T-cell (primary cell): ENCODE measurements around the gene TIAM2. TPM values are rescaled to one million over a fixed set of nuclear protein-coding genes. Genes with fewer than 3 reads are reported as not detected.

Source experiments
- ATAC-seq, 4 experiments: fragments of 200-7000 bp in 3 of 4; fragments of 150-1000 bp in 1 of 4; cut with Tn5 transposase; replicated peaks in 1 of 4; 1 replicate in 3 of 4; 2 replicates in 1 of 4; pipeline ENCODE4 v1.10.0; 2021; ENCODE audit warnings: moderate library complexity in 3 of 4, mild to moderate bottlenecking in 2 of 4, moderate number of reproducible peaks in 1 of 4
- CTCF ChIA-PET, 2 donors: fragments of 300-600 bp; sonication (Branson Sonifier 250); formaldehyde crosslinking; loops; one replicate each; lab custom pipeline; 2022; ENCODE audit warnings: antibody characterized with exemption in 2 of 2; lab: Charles Lee
- POLR2A ChIA-PET, 2 donors: fragments of 300-600 bp; sonication (Branson Sonifier 250); formaldehyde crosslinking; loops; one replicate each; lab custom pipeline; 2022; ENCODE audit warnings: antibody characterized with exemption in 2 of 2; lab: Charles Lee
- DNase-seq, 35 experiments: peaks; one replicate each; pipeline versions ENCODE4 v3.0.0 to v3.0.0-alpha.2; 2013 to 2023
- H3K27ac ChIP-seq: one replicate; pipeline ENCODE4 v1.5.1; 2013; ENCODE audit warnings: low read length
- H3K27me3 ChIP-seq, 2 experiments: replicated peaks in 1 of 2; 1 replicate in 1 of 2; 2 replicates in 1 of 2; pipeline versions ENCODE4 v1.6.1 to v1.7.0; 2013; ENCODE audit warnings: low read length in 1 of 2, mixed read lengths in 1 of 2; ENCODE audit not compliant: control insufficient read depth in 2 of 2, insufficient read depth in 2 of 2; ENCODE audit errors: extremely low read depth in 1 of 2
- H3K36me3 ChIP-seq, 2 donors: 1 replicate in 1 of 2; 2 replicates in 1 of 2; pipeline versions ENCODE4 v1.6.1 to v1.7.0; 2013; ENCODE audit warnings: low read length in 1 of 2; ENCODE audit not compliant: control insufficient read depth in 2 of 2, insufficient read depth in 1 of 2; ENCODE audit errors: extremely low read depth in 1 of 2
- H3K4me1 ChIP-seq, 2 experiments: 1 replicate in 1 of 2; 2 replicates in 1 of 2; pipeline versions ENCODE4 v1.6.1 to v1.7.0; 2013; ENCODE audit warnings: low read length in 2 of 2, mixed read lengths in 1 of 2; ENCODE audit not compliant: insufficient read depth in 2 of 2, control insufficient read depth in 1 of 2; ENCODE audit errors: extremely low read depth in 1 of 2
- H3K4me3 ChIP-seq, 2 donors: 1 replicate in 1 of 2; 2 replicates in 1 of 2; pipeline versions ENCODE4 v1.5.1 to v1.7.0; 2013; ENCODE audit warnings: mild to moderate bottlenecking in 2 of 2, low read length in 1 of 2, moderate library complexity in 1 of 2; ENCODE audit not compliant: control insufficient read depth in 1 of 2; ENCODE audit errors: extremely low read depth in 1 of 2
- H3K9me3 ChIP-seq: 2 replicates; pipeline ENCODE4 v1.7.0; 2013
- H3K27ac Mint-ChIP-seq, 2 donors: one replicate each; pipeline ENCODE4 v1.8.0; 2020 to 2021; ENCODE audit warnings: mild to moderate bottlenecking in 2 of 2, mixed read lengths in 2 of 2
- H3K27me3 Mint-ChIP-seq, 2 donors: one replicate each; pipeline ENCODE4 v1.8.0; 2021 to 2022; ENCODE audit warnings: mixed read lengths in 2 of 2
- H3K36me3 Mint-ChIP-seq: one replicate; pipeline ENCODE4 v1.8.0; 2021; ENCODE audit warnings: mixed read lengths
- H3K4me1 Mint-ChIP-seq, 3 donors: one replicate each; pipeline ENCODE4 v1.8.0; 2020 to 2022; ENCODE audit warnings: mixed read lengths in 3 of 3, mild to moderate bottlenecking in 1 of 3
- H3K4me3 Mint-ChIP-seq, 3 donors: one replicate each; pipeline ENCODE4 v1.8.0; 2020 to 2022; ENCODE audit warnings: mild to moderate bottlenecking in 3 of 3, mixed read lengths in 3 of 3, moderate library complexity in 3 of 3
- H3K9me3 Mint-ChIP-seq, 3 donors: one replicate each; pipeline ENCODE4 v1.8.0; 2020 to 2022; ENCODE audit warnings: mixed read lengths in 3 of 3
- WGBS: methylation state at CpG from one replicate; pipeline ENCODE4 v1.1.5; 2013; ENCODE audit warnings: missing lambda C conversion rate; ENCODE audit not compliant: insufficient coverage; 5-methylcytosine and 5-hydroxymethylcytosine counted together
- total RNA-seq, 35 experiments: library from RNA in 6 of 35; stranded (reverse) in 6 of 35; fragments of 120-200 nt in 1 of 35; gene quantifications; one replicate each; pipeline versions ENCODE4 v1.2.1 to v1.2.4 and lab custom pipeline; 2013 to 2026

Gene TIAM2
- total RNA-seq, 5 donors from 2014 or later (not counting 1 experiment from before 2014, with no cell fraction given), result 4.6 to 7.1 (median 6.8) TPM

GRCh38 chr6:155141002-155141401 lies 145.9 kb downstream of the TIAM2 start:
- ChIA-PET POLR2A (no interaction called here), CTCF (no interaction called here)
- Mint-ChIP-seq H3K4me1 (peaks cover 22 to 29% (median 23%) of the 10 kb centered on the region in 3 donors), H3K9me3 (no peaks in the 10 kb centered on the region), H3K36me3 (no peaks in the 10 kb centered on the region), H3K27me3 (no peaks in the 10 kb centered on the region), H3K4me3 (no peak overlapping the region), H3K27ac (peak overlapping the region in 1 of 2 donors; percentile 28)
- Histone ChIP-seq H3K4me1 (peaks cover 9 to 12% of the 10 kb centered on the region in 2 experiments), H3K4me3 (no peak overlapping the region), H3K9me3 (no peaks in the 10 kb centered on the region), H3K36me3 (no peaks in the 10 kb centered on the region), H3K27me3 (no peaks in the 10 kb centered on the region), H3K27ac (no peak overlapping the region)
- WGBS, result no CpG with 5 or more reads among the region's 1 CpG
- DNase-seq (no peak), ATAC-seq (no peak)

GRCh38 chr6:155141512-155141911 lies 146.4 kb downstream of the TIAM2 start:
- ATAC-seq, result no peak
- POLR2A ChIA-PET, result no interaction called here

GRCh38 chr6:155142168-155143028 lies 147.3 kb downstream of the TIAM2 start:
- DNase-seq (no peak), ATAC-seq (no peak)
- POLR2A ChIA-PET, result no interaction called here
- WGBS, result 86% methylated on average over 8 of the region's 13 CpGs
- Mint-ChIP-seq H3K27ac (peak overlapping the region; percentile 97 to 98), H3K27me3 (no peaks in the 10 kb centered on the region), H3K36me3 (no peaks in the 10 kb centered on the region), H3K9me3 (no peaks in the 10 kb centered on the region), H3K4me1 (peaks cover 22 to 29% (median 23%) of the 10 kb centered on the region in 3 donors), H3K4me3 (peak overlapping the region; percentile 61 to 87 (median 73))
- CTCF ChIA-PET, result interaction anchor here in 1 of 2 donors (1.1 kb wide), 1 partner anchor 29 kb away, joined by 3 read pairs; no protein-coding TSS in a partner anchor
- H3K27me3 ChIP-seq, result no peaks in the 10 kb centered on the region
- H3K9me3 ChIP-seq, result no peaks in the 10 kb centered on the region
- no peaks in the 10 kb centered on the region for H3K36me3 ChIP-seq
- peak overlapping the region; percentile 66 for H3K27ac ChIP-seq
- peaks cover 9 to 12% of the 10 kb centered on the region in 2 experiments for H3K4me1 ChIP-seq
- peak overlapping the region in 1 of 2 donors; percentile 21 for H3K4me3 ChIP-seq

More at GRCh38 chr6:155141512-155141911, 146.4 kb downstream of the TIAM2 start:
- Histone ChIP-seq H3K27ac (no peak overlapping the region), H3K4me1 (peaks cover 9 to 12% of the 10 kb centered on the region in 2 experiments), H3K9me3 (no peaks in the 10 kb centered on the region), H3K36me3 (no peaks in the 10 kb centered on the region), H3K4me3 (no peak overlapping the region), H3K27me3 (no peaks in the 10 kb centered on the region)
- Mint-ChIP-seq H3K27ac (peak overlapping the region in 1 of 2 donors; percentile 28), H3K4me3 (no peak overlapping the region), H3K9me3 (no peaks in the 10 kb centered on the region), H3K4me1 (peaks cover 22 to 29% (median 23%) of the 10 kb centered on the region in 3 donors), H3K27me3 (no peaks in the 10 kb centered on the region), H3K36me3 (no peaks in the 10 kb centered on the region)
- CTCF ChIA-PET, result no interaction called here
- DNase-seq, result no peak
- WGBS, result 100% methylated on average over 2 of the region's 2 CpGs

- H3K9me3 ChIP-seq, result no peaks in the 10 kb centered on the region
- H3K4me3 Mint-ChIP-seq, result peak overlapping the region; percentile 61 to 87 (median 73)
- 51% methylated on average over 2 of the region's 4 CpGs for WGBS
- peak overlapping the region; percentile 21 to 32 for H3K4me3 ChIP-seq
- POLR2A ChIA-PET, result no interaction called here
- H3K27ac ChIP-seq, result peak overlapping the region; percentile 66
- H3K27me3 Mint-ChIP-seq, result no peaks in the 10 kb centered on the region
- H3K27me3 ChIP-seq, result no peaks in the 10 kb centered on the region
- no peaks in the 10 kb centered on the region for H3K36me3 ChIP-seq
- H3K4me1 Mint-ChIP-seq, result peaks cover 22 to 29% (median 23%) of the 10 kb centered on the region in 3 donors
- peaks cover 9 to 12% of the 10 kb centered on the region in 2 experiments for H3K4me1 ChIP-seq
- DNase-seq, result peak in 2 of 35 experiments; percentile 2 to 21
- CTCF ChIA-PET, result interaction anchor here in 1 of 2 donors (1.1 kb wide), 1 partner anchor 29 kb away, joined by 3 read pairs; no protein-coding TSS in a partner anchor
- H3K36me3 Mint-ChIP-seq, result no peaks in the 10 kb centered on the region
- H3K27ac Mint-ChIP-seq, result peak overlapping the region; percentile 97 to 98
- no peaks in the 10 kb centered on the region for H3K9me3 Mint-ChIP-seq
- ATAC-seq, result peak; percentile 27 to 58 (median 46)
Measured at GRCh38 chr6:155143029-155143577, 148.0 kb downstream of the TIAM2 start.

GRCh38 chr6:155143578-155144106 lies 148.5 kb downstream of the TIAM2 start:
- H3K27me3 ChIP-seq, result no peaks in the 10 kb centered on the region
- 65% methylated on average over 6 of the region's 7 CpGs for WGBS
- Mint-ChIP-seq H3K9me3 (no peaks in the 10 kb centered on the region), H3K27me3 (no peaks in the 10 kb centered on the region), H3K4me1 (peaks cover 22 to 29% (median 23%) of the 10 kb centered on the region in 3 donors), H3K4me3 (peak overlapping the region; percentile 61 to 87 (median 73)), H3K36me3 (no peaks in the 10 kb centered on the region), H3K27ac (peak overlapping the region; percentile 97 to 98)
- no peaks in the 10 kb centered on the region for H3K9me3 ChIP-seq
- peak overlapping the region; percentile 21 to 32 for H3K4me3 ChIP-seq
- ChIA-PET CTCF (no interaction called here), POLR2A (no interaction called here)
- H3K27ac ChIP-seq, result peak overlapping the region; percentile 66
- no peak for ATAC-seq
- DNase-seq, result no peak
- no peaks in the 10 kb centered on the region for H3K36me3 ChIP-seq
- H3K4me1 ChIP-seq, result peaks cover 9 to 12% of the 10 kb centered on the region in 2 experiments

GRCh38 chr6:155146205-155146604 lies 151.1 kb downstream of the TIAM2 start:
- 100% methylated on average over 1 of the region's 4 CpGs for WGBS
- Histone ChIP-seq H3K4me3 (no peak overlapping the region), H3K27ac (no peak overlapping the region), H3K9me3 (no peaks in the 10 kb centered on the region), H3K4me1 (peaks cover 9 to 12% of the 10 kb centered on the region in 2 experiments), H3K36me3 (no peaks in the 10 kb centered on the region), H3K27me3 (no peaks in the 10 kb centered on the region)
- Mint-ChIP-seq H3K36me3 (no peaks in the 10 kb centered on the region), H3K27ac (no peak overlapping the region), H3K4me3 (no peak overlapping the region), H3K9me3 (no peaks in the 10 kb centered on the region), H3K4me1 (peaks cover 22 to 32% (median 23%) of the 10 kb centered on the region in 3 donors), H3K27me3 (no peaks in the 10 kb centered on the region)
- CTCF ChIA-PET, result no interaction called here
- ATAC-seq (no peak), DNase-seq (no peak)
- POLR2A ChIA-PET, result interaction anchor here in 1 of 2 donors (0.6 kb wide), 1 partner anchor 446 kb away, joined by 3 read pairs; no protein-coding TSS in a partner anchor
